Neural cell (in vitro differentiated cells): ENCODE data around the gene E2F3. TPM values are rescaled to one million over a fixed set of nuclear protein-coding genes. Genes with fewer than 3 reads are reported as not detected.

ENCODE experiments used
- H2AFZ ChIP-seq: fragments of 200-600, 300-800 bp; sonication (generic), shearing (Covaris generic); 2 replicates; pipeline ENCODE4 v1.6.0; 2014; ENCODE audit warnings: low read depth, mild to moderate bottlenecking, antibody characterized with exemption, low read length, moderate library complexity
- H3F3A ChIP-seq: fragments of 200-600 bp; shearing (Covaris generic); 2 replicates; pipeline ENCODE4 v1.6.1; 2016; ENCODE audit warnings: mild to moderate bottlenecking, moderate library complexity, mixed read lengths, antibody characterized with exemption, low read length; ENCODE audit not compliant: insufficient read depth, poor library complexity, severe bottlenecking
- H3K27ac ChIP-seq: fragments of 200-600, 300-800 bp; sonication (generic), shearing (Covaris generic); 2 replicates; pipeline ENCODE4 v1.5.1; 2014; ENCODE audit warnings: mild to moderate bottlenecking, low read length, moderate library complexity
- H3K27me3 ChIP-seq: fragments of 300-800, 200-600 bp; sonication (generic), shearing (Covaris generic); 2 replicates; pipeline ENCODE4 v1.6.0; 2014; ENCODE audit warnings: mild to moderate bottlenecking, low read depth, low read length, moderate library complexity; ENCODE audit not compliant: insufficient read depth
- H3K36me3 ChIP-seq: fragments of 300-800, 200-600 bp; sonication (generic), shearing (Covaris generic); 2 replicates; pipeline ENCODE4 v1.5.1; 2014; ENCODE audit warnings: mild to moderate bottlenecking, antibody characterized with exemption, low read length, moderate library complexity; ENCODE audit not compliant: insufficient read depth
- H3K4me2 ChIP-seq: fragments of 300-800, 200-600 bp; sonication (generic), shearing (Covaris generic); 2 replicates; pipeline ENCODE4 v1.6.0; 2014; ENCODE audit warnings: mild to moderate bottlenecking, low read length
- H3K4me3 ChIP-seq: fragments of 300-800, 200-600 bp; sonication (generic), shearing (Covaris generic); 2 replicates; pipeline ENCODE4 v1.5.1; 2014; ENCODE audit warnings: mild to moderate bottlenecking, low read length, moderate library complexity
- H3K79me2 ChIP-seq: fragments of 200-600 bp; shearing (Covaris generic); replicated peaks from 2 replicates; pipeline ENCODE4 v1.6.0; 2014; ENCODE audit warnings: mild to moderate bottlenecking, low read length, moderate library complexity; ENCODE audit not compliant: insufficient read depth
- H3K9ac ChIP-seq: fragments of 300-800, 200-600 bp; sonication (generic), shearing (Covaris generic); 2 replicates; pipeline ENCODE4 v1.6.1; 2016; ENCODE audit warnings: mild to moderate bottlenecking, low read length, mixed read lengths
- H3K9me2 ChIP-seq: fragments of 200-600 bp; shearing (Covaris generic); 2 replicates; pipeline ENCODE4 v1.6.1; 2016; ENCODE audit warnings: mild to moderate bottlenecking, low read length, mixed read lengths; ENCODE audit not compliant: insufficient read depth
- H3K9me3 ChIP-seq: fragments of 200-600, 300-800 bp; sonication (generic), shearing (Covaris generic); 2 replicates; pipeline ENCODE4 v1.6.1; 2016; ENCODE audit warnings: mild to moderate bottlenecking, mixed run types, low read length, moderate library complexity, mixed read lengths
- H4K20me1 ChIP-seq: fragments of 200-600 bp; shearing (Covaris generic); 2 replicates; pipeline ENCODE4 v1.6.1; 2016; ENCODE audit warnings: mild to moderate bottlenecking, mixed run types; ENCODE audit not compliant: insufficient read depth
- CTCF ChIP-seq: fragments of 450-650 bp; IDR thresholded peaks from 2 replicates; pipeline ENCODE4 v1.5.1; 2014; ENCODE audit warnings: antibody characterized with exemption, mild to moderate bottlenecking, moderate library complexity; ENCODE audit not compliant: poor library complexity, severe bottlenecking
- EP300 ChIP-seq: fragments of 450-650 bp; conservative IDR thresholded peaks from 2 replicates; pipeline ENCODE4 v1.6.1; 2014; ENCODE audit warnings: antibody characterized with exemption, mild to moderate bottlenecking, moderate library complexity; ENCODE audit not compliant: poor library complexity, severe bottlenecking
- EZH2 ChIP-seq: fragments of 200-600, 300-800 bp; shearing (Covaris generic), sonication (generic); IDR thresholded peaks from 2 replicates; pipeline ENCODE4 v1.6.1; 2014; ENCODE audit warnings: antibody characterized with exemption, low read length, borderline replicate concordance, mild to moderate bottlenecking; ENCODE audit not compliant: insufficient read depth, poor library complexity, severe bottlenecking
- MXI1 ChIP-seq: fragments of 450-650 bp; conservative IDR thresholded peaks from 2 replicates; pipeline ENCODE4 v1.6.1; 2014; ENCODE audit warnings: antibody characterized with exemption, mild to moderate bottlenecking; ENCODE audit not compliant: poor library complexity, severe bottlenecking
- POLR2AphosphoS5 ChIP-seq: IDR thresholded peaks from 2 replicates; pipeline ENCODE4 v1.6.1; 2012
- REST ChIP-seq: IDR thresholded peaks from 2 replicates; pipeline ENCODE4 v1.6.1; 2012; ENCODE audit warnings: borderline replicate concordance
- SMC3 ChIP-seq: fragments of 450-650 bp; conservative IDR thresholded peaks from 2 replicates; pipeline ENCODE4 v1.6.1; 2014; ENCODE audit warnings: antibody characterized with exemption, mild to moderate bottlenecking, moderate library complexity; ENCODE audit not compliant: poor library complexity
- polyA plus RNA-seq: library from polyadenylated mRNA; depleted of rRNA; stranded (reverse); fragments of >200 nt; gene quantifications from 2 replicates; pipeline ENCODE4 v1.2.3, GENCODE V29; 2014

Gene E2F3
- polyA plus RNA-seq, 1 donor from 2014 or later = 4.8 TPM

- H3K9me2 ChIP-seq = no peaks in the 10 kb centered on the region
- no peaks in the 10 kb centered on the region for H4K20me1 ChIP-seq
- H3K27me3 ChIP-seq = no peaks in the 10 kb centered on the region
- H3K36me3 ChIP-seq = no peaks in the 10 kb centered on the region
- H3K9me3 ChIP-seq = no peaks in the 10 kb centered on the region
- H2AFZ ChIP-seq = no peak overlapping the region
- H3K9ac ChIP-seq = no peak overlapping the region
- H3F3A ChIP-seq = no peaks in the 10 kb centered on the region
- H3K4me3 ChIP-seq = no peak overlapping the region
- no peak overlapping the region for H3K27ac ChIP-seq
- no peak overlapping the region for H3K4me2 ChIP-seq
- TF ChIP-seq EZH2 (no peak), CTCF (no peak), SMC3 (no peak), MXI1 (no peak), REST (no peak), POLR2AphosphoS5 (no peak)
- peaks cover 1% of the 10 kb centered on the region for H3K79me2 ChIP-seq
Observed at GRCh38 chr6:20458027-20458894, 56.6 kb downstream of the E2F3 start.

GRCh38 chr6:20459682-20460081 is 58.0 kb downstream of the E2F3 start:
- Histone ChIP-seq H3K9me2 (no peaks in the 10 kb centered on the region), H3K27me3 (no peaks in the 10 kb centered on the region), H3K36me3 (no peaks in the 10 kb centered on the region), H3K79me2 (no peaks in the 10 kb centered on the region), H4K20me1 (no peaks in the 10 kb centered on the region), H3K9ac (no peak overlapping the region), H3K27ac (no peak overlapping the region), H3K4me3 (no peak overlapping the region), H3F3A (no peaks in the 10 kb centered on the region), H3K9me3 (no peaks in the 10 kb centered on the region), H3K4me2 (no peak overlapping the region), H2AFZ (no peak overlapping the region)
- TF ChIP-seq CTCF = no peak
- no peak for TF ChIP-seq REST
- no peak for TF ChIP-seq MXI1
- no peak for TF ChIP-seq EP300
